GM12878 (cell line): ENCODE data around the gene NKAIN2. TPM values are rescaled to one million over a fixed set of nuclear protein-coding genes. Genes with fewer than 3 reads are reported as not detected.

Experiments
- ATAC-seq: fragments of 200-7000 bp; cut with Tn5 transposase; 3 replicates; pipeline ENCODE4 v1.9.1; 2020; ENCODE audit warnings: mild to moderate bottlenecking, moderate library complexity
- BruUV-seq: library from RNA; stranded (reverse); fragments of 400-500 nt; replicated peaks from 2 replicates; lab custom pipeline; 2021; lab: Mats Ljungman, UMichigan
- CTCF ChIA-PET: fragments of 300-600 bp; sonication (Branson Sonifier 250); formaldehyde crosslinking; extraction: SDS; loops from one replicate; lab custom pipeline; 2021; ENCODE audit warnings: inconsistent platforms; lab: Yijun Ruan, JAX
- POLR2A ChIA-PET: fragments of 350-600 bp; formaldehyde crosslinking; extraction: SDS; loops from one replicate; lab custom pipeline; 2021; ENCODE audit warnings: inconsistent platforms; lab: Charles Lee
- RAD21 ChIA-PET: fragments of 300-600 bp; sonication (Branson Sonifier 250); formaldehyde crosslinking; loops from one replicate; lab custom pipeline; 2023; ENCODE audit warnings: antibody characterized with exemption; ENCODE audit not compliant: unreplicated experiment; lab: Charles Lee
- SMC1A ChIA-PET: fragments of 300-600 bp; sonication (Branson Sonifier 250); formaldehyde crosslinking; loops from one replicate; lab custom pipeline; 2023; ENCODE audit not compliant: unreplicated experiment, uncharacterized antibody; lab: Charles Lee
- DNase-seq: peaks from one replicate; pipeline ENCODE4 v3.0.0-alpha.2; 2011; ENCODE audit warnings: low read depth, low spot score
- FAIRE-seq: peaks from 3 replicates; lab custom pipeline; 2011; peaks lifted over from hg19 to GRCh38; lab: Jason Lieb, UNC
- H2AFZ ChIP-seq: 2 replicates; pipeline ENCODE4 v1.6.0; 2011; ENCODE audit warnings: low read depth, low read length, control low read depth; ENCODE audit not compliant: control insufficient read depth
- H3K27ac ChIP-seq: 2 replicates; pipeline ENCODE4 v1.5.1; 2011; ENCODE audit warnings: control low read depth; ENCODE audit not compliant: control insufficient read depth, insufficient read depth
- H3K27me3 ChIP-seq, 2 experiments: replicated peaks in 1 of 2; 2 replicates each; pipeline versions ENCODE4 v1.6.0 to v1.6.1; 2011; ENCODE audit warnings: low read length in 1 of 2; ENCODE audit not compliant: control insufficient read depth in 2 of 2, insufficient read depth in 2 of 2
- H3K36me3 ChIP-seq, 2 experiments: 2 replicates each; pipeline ENCODE4 v1.5.1; 2011; ENCODE audit warnings: low read length in 1 of 2; ENCODE audit not compliant: control insufficient read depth in 2 of 2, insufficient read depth in 2 of 2
- H3K4me1 ChIP-seq: 2 replicates; pipeline ENCODE4 v1.6.1; 2011; ENCODE audit warnings: mild to moderate bottlenecking, low read length, moderate library complexity, mixed read lengths; ENCODE audit not compliant: control insufficient read depth, insufficient read depth
- H3K4me2 ChIP-seq: 2 replicates; pipeline ENCODE4 v1.6.0; 2011; ENCODE audit warnings: control low read depth; ENCODE audit not compliant: control insufficient read depth, insufficient read depth
- H3K4me3 ChIP-seq: fragments of 200-600 bp; sonication (generic); 2 replicates; pipeline ENCODE4 v1.5.1; 2016
- H3K79me2 ChIP-seq: 2 replicates; pipeline ENCODE4 v1.6.0; 2011; ENCODE audit warnings: low read length; ENCODE audit not compliant: control insufficient read depth, insufficient read depth
- H3K9ac ChIP-seq: 2 replicates; pipeline ENCODE4 v1.8.0; 2011; ENCODE audit warnings: low read length, control low read depth, mixed read lengths; ENCODE audit not compliant: control insufficient read depth, insufficient read depth
- H3K9me3 ChIP-seq: replicated peaks from 3 replicates; pipeline ENCODE4 v1.5.1; 2011; ENCODE audit warnings: mild to moderate bottlenecking, low read length; ENCODE audit not compliant: control insufficient read depth, insufficient read depth
- H4K20me1 ChIP-seq: 2 replicates; pipeline ENCODE4 v1.6.0; 2011; ENCODE audit not compliant: control insufficient read depth, insufficient read depth
- NFIC ChIP-seq: IDR thresholded peaks from 2 replicates; pipeline ENCODE4 v1.6.1; 2012; ENCODE audit warnings: low read depth, mild to moderate bottlenecking, inconsistent platforms, low read length, moderate library complexity
- PAX5 ChIP-seq: IDR thresholded peaks from 2 replicates; pipeline ENCODE4 v1.6.1; 2011; ENCODE audit warnings: low read depth, low read length, borderline replicate concordance
- PML ChIP-seq: IDR thresholded peaks from 2 replicates; pipeline ENCODE4 v1.6.1; 2012; ENCODE audit warnings: low read length, inconsistent platforms
- ZNF592 ChIP-seq: fragments of 450-650 bp; IDR thresholded peaks from 2 replicates; pipeline ENCODE4 v1.6.1; 2017; ENCODE audit warnings: mild to moderate bottlenecking, moderate library complexity
- WGBS: methylation state at CpG from one replicate; pipeline ENCODE4 v1.1.6; 2016; ENCODE audit warnings: low lambda C conversion rate; ENCODE audit not compliant: insufficient replicate concordance, insufficient coverage; ENCODE audit errors: missing lambda C conversion rate; 5-methylcytosine and 5-hydroxymethylcytosine counted together
- in situ Hi-C: fragments of 300-500 bp; cut with MboI; formaldehyde crosslinking; loops from 9 replicates; pipeline ENCODE4 v1.14.3; 2018; ENCODE audit warnings: mixed read lengths
- intact Hi-C: fragments of 100-400 bp; cut with micrococcal nuclease; formaldehyde crosslinking; loops from one replicate; pipeline ENCODE4 v1.14.2; 2022; ENCODE audit not compliant: unreplicated experiment
- polyA plus RNA-seq, 11 experiments: library from polyadenylated mRNA; depleted of rRNA in 4 of 11; unstranded in 6 of 11; stranded (reverse) in 5 of 11; fragments of >200 nt; fragmentation: Nextera tagmentation in 4 of 11; fragmentation: Illumina TruSeq in 1 of 11; extraction: Ambion mirVana in 4 of 11; extraction: Trizol in 1 of 11; gene quantifications; 1 replicate in 1 of 11; 2 replicates in 10 of 11; pipeline versions ENCODE4 v1.2.1 to v1.2.3, GENCODE V29; 2011 to 2016; ENCODE audit warnings: inconsistent platforms in 2 of 11, missing spikeins in 2 of 11, low read depth in 1 of 11
- total RNA-seq, 4 experiments: library from RNA; depleted of rRNA in 3 of 4; stranded (reverse); fragments of >200 nt in 3 of 4; fragmentation: Illumina TruSeq in 1 of 4; extraction: Trizol in 1 of 4; gene quantifications; 2 replicates each; pipeline versions ENCODE4 v1.2.1 to v1.2.3, GENCODE V29; 2013 to 2021
- TF ChIP-seq, protein P1 (sequence below): IDR thresholded peaks from 2 replicates; pipeline ENCODE4 v1.6.1; 2012; ENCODE audit warnings: low read length, inconsistent platforms

The NKAIN2 gene
- total and polyA plus RNA-seq, 10 of the 15 experiments (the other 5 are each of a cell fraction or from before 2014, with no cell fraction given): not detected

- DNase-seq (no peak), FAIRE-seq (no peak), ATAC-seq (no peak)
- no peaks in the 10 kb centered on the region for H3K9me3 ChIP-seq
- no peak overlapping the region for H3K4me3 ChIP-seq
- H3K4me1 ChIP-seq: no peaks in the 10 kb centered on the region
- H3K27me3 ChIP-seq: no peaks in the 10 kb centered on the region
- no peak overlapping the region for H3K9ac ChIP-seq
- in situ Hi-C loops: no loop called here
- no peak overlapping the region for H3K27ac ChIP-seq
- H2AFZ ChIP-seq: no peak overlapping the region
- ChIA-PET CTCF (no interaction called here), POLR2A (no interaction called here), SMC1A (interaction anchor here (0.8 kb wide), 2 partner anchors 9 to 43 kb away, joined by 3 to 5 read pairs; no protein-coding TSS in a partner anchor), RAD21 (interaction anchor here (0.6 kb wide), 1 partner anchor 74 kb away, joined by 3 read pairs; no protein-coding TSS in a partner anchor)
- H3K36me3 ChIP-seq: no peaks in the 10 kb centered on the region
- TF ChIP-seq ZNF592 (no peak), PML (no peak), PAX5 (no peak), NFIC (no peak)
- TF ChIP-seq, protein P1, sequence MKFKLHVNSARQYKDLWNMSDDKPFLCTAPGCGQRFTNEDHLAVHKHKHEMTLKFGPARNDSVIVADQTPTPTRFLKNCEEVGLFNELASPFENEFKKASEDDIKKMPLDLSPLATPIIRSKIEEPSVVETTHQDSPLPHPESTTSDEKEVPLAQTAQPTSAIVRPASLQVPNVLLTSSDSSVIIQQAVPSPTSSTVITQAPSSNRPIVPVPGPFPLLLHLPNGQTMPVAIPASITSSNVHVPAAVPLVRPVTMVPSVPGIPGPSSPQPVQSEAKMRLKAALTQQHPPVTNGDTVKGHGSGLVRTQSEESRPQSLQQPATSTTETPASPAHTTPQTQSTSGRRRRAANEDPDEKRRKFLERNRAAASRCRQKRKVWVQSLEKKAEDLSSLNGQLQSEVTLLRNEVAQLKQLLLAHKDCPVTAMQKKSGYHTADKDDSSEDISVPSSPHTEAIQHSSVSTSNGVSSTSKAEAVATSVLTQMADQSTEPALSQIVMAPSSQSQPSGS: no peak
- WGBS: 89% methylated on average over 2 of the region's 2 CpGs
- H3K79me2 ChIP-seq: no peaks in the 10 kb centered on the region
- H4K20me1 ChIP-seq: no peaks in the 10 kb centered on the region
- no peak overlapping the region for H3K4me2 ChIP-seq
- no TSS peak for BruUV-seq
- intact Hi-C loops: no loop called here
Measured at GRCh38 chr6:124434421-124434820, 630.8 kb downstream of the NKAIN2 start.
